ENCODE data around the gene LY6G6D. TPM values are rescaled to one million over a fixed set of nuclear protein-coding genes. Genes with fewer than 3 reads are reported as not detected.

Gene LY6G6D
- total RNA-seq, 4 donors from 2014 or later: not detected

DNA sequence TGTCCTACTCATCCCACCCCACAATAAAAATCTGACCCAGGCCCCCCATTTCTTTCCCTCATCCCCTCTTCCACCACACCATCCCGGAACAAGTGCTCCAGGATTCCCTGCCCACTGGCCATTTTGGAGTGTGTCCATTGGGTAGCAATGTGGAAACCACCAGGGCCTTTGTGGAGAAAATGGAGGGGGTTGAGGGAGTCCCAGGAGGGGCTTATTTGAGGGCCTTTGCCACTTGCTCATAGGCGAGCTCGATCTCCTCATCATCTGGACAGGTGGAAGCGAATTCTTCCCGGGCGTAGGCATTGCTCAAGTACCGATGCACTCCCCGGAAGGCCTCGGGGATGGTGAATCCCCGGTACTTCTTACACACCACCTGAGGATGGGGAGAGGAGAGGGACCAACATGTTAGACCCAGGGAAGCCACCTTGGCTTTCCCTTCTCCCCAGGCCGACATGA is 15.5 kb downstream of the LY6G6D start:
- H3K4me1 ChIP-seq: peaks cover 0 to 70% (median 27%) of the 10 kb centered on the region in 4 donors
- no peaks in the 10 kb centered on the region for H3K9me3 ChIP-seq
- H3K27me3 ChIP-seq: no peaks in the 10 kb centered on the region
- no peak for DNase-seq (ENCODE audit: low spot score in 2 of 2)
- 85 to 87% methylated on average over 11 of the region's 11 CpGs for WGBS, 2 donors
- H3K36me3 ChIP-seq: peaks cover 0 to 59% (median 4%) of the 10 kb centered on the region in 3 donors
- peak overlapping the region; percentile 92 to 100 (median 98) for H3K27ac ChIP-seq
- TF ChIP-seq, protein P1, sequence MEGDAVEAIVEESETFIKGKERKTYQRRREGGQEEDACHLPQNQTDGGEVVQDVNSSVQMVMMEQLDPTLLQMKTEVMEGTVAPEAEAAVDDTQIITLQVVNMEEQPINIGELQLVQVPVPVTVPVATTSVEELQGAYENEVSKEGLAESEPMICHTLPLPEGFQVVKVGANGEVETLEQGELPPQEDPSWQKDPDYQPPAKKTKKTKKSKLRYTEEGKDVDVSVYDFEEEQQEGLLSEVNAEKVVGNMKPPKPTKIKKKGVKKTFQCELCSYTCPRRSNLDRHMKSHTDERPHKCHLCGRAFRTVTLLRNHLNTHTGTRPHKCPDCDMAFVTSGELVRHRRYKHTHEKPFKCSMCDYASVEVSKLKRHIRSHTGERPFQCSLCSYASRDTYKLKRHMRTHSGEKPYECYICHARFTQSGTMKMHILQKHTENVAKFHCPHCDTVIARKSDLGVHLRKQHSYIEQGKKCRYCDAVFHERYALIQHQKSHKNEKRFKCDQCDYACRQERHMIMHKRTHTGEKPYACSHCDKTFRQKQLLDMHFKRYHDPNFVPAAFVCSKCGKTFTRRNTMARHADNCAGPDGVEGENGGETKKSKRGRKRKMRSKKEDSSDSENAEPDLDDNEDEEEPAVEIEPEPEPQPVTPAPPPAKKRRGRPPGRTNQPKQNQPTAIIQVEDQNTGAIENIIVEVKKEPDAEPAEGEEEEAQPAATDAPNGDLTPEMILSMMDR (IDR thresholded peaks at IDR 0.05): no peak
- TF ChIP-seq POLR2A (IDR thresholded peaks at IDR 0.05): no peak
- TF ChIP-seq EP300 (IDR thresholded peaks at IDR 0.05): no peak
- peak overlapping the region in 2 of 4 donors; percentile 92 to 97 for H3K4me3 ChIP-seq

DNA sequence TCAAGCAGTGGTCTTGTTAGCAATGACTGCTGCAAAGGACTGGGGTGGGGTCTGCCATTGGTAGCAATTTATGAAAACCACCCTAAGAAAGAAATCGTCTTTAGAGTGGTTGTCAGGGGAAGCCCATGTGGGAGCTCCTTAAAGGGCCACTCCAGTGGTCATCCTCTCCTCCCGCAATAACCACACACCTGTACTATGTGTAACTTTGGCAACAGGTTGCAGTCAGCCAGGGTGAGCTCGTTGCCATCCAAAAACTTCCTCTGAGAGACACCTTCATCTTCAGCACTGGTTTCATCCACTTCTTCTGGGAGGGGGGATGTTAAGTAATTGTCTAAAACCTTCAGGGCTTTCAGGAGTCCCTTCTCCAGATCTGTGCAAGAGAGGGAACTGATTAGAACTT is 16.9 kb downstream of the LY6G6D start:
- Histone ChIP-seq H3K9me3 (no peaks in the 10 kb centered on the region), H3K4me1 (peaks cover 0 to 66% (median 33%) of the 10 kb centered on the region in 4 donors), H3K27me3 (no peaks in the 10 kb centered on the region), H3K36me3 (peaks cover 0 to 45% (median 4%) of the 10 kb centered on the region in 3 donors), H3K4me3 (no peak overlapping the region), H3K27ac (no peak overlapping the region)
- DNase-seq (ENCODE audit: low spot score in 2 of 2): no peak
- 73% methylated on average over 3 of the region's 3 CpGs for WGBS, 2 donors
- no peak for TF ChIP-seq EP300 (IDR thresholded peaks at IDR 0.05)
- TF ChIP-seq, protein P1 (IDR thresholded peaks at IDR 0.05): no peak
- no peak for TF ChIP-seq POLR2A (IDR thresholded peaks at IDR 0.05)

DNA sequence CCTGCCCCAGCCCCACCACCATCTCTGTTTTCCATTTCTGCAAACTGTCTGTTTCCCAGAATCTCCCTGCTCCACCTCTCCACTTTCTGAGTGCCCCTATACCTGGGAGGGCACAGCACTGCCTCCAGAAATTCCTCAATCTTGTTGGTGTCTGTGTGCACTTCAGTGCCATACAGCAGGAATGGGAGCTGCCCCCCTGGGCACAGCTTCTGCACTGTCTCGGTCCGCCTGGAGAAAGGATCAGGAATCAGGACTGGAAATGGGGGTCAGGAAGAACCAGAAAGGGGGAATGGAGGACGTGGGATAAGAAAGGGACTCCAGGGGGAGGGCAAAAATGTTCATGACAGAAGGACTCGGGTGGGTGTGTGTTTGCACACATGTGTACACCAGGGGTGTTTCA is 18.6 kb downstream of the LY6G6D start:
- Histone ChIP-seq H3K4me1 (peaks cover 0 to 66% (median 35%) of the 10 kb centered on the region in 4 donors), H3K36me3 (peaks cover 0 to 35% (median 4%) of the 10 kb centered on the region in 3 donors), H3K27ac (peak overlapping the region in 3 of 4 donors; percentile 91 to 94 (median 93)), H3K27me3 (no peaks in the 10 kb centered on the region), H3K9me3 (no peaks in the 10 kb centered on the region), H3K4me3 (peak overlapping the region in 1 of 4 donors; percentile 64)
- TF ChIP-seq, protein P1 (IDR thresholded peaks at IDR 0.05): no peak
- TF ChIP-seq POLR2A (IDR thresholded peaks at IDR 0.05) (no peak), EP300 (IDR thresholded peaks at IDR 0.05) (no peak)
- WGBS, 2 donors: 79 to 86% methylated on average over 4 of the region's 4 CpGs
- DNase-seq (ENCODE audit: low spot score in 2 of 2): no peak

DNA sequence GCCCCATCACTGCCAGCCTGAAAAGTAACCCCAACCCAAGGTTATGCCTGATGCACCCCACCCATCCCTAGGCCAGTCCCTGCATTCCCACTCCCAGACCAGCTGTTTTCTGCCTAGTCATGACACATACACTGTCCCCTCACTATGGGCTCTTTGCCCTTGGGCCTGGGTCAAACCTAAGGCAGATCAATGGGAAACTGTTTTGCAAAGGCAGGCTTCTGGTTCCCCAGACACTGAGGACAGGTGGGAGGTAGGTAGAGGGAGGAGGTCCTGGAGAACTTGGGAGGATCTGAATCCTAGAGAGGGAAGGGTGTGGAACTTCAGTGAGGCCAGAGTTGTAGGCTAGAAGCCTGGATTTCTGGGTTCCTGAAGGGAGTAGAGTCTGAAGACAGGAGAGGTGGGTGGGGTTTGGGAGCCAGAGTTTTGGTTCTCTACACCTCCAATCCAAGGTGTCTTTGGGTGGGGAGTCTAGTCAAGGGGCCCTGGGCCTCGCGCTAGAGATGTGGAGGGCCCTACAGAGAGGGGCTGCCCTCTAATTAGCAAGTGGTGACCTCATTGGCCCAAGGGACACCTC is 19.2 kb downstream of the LY6G6D start:
- peaks cover 0 to 68% (median 37%) of the 10 kb centered on the region in 4 donors for H3K4me1 ChIP-seq
- 11 to 19% methylated on average over 2 of the region's 2 CpGs for WGBS, 2 donors
- peak overlapping the region; percentile 64 to 76 (median 64) for H3K4me3 ChIP-seq
- TF ChIP-seq EP300 (IDR thresholded peaks at IDR 0.05): no peak
- H3K27me3 ChIP-seq: no peaks in the 10 kb centered on the region
- no peak for DNase-seq (ENCODE audit: low spot score in 2 of 2)
- H3K9me3 ChIP-seq: no peaks in the 10 kb centered on the region
- H3K27ac ChIP-seq: peak overlapping the region; percentile 89 to 94 (median 92)
- H3K36me3 ChIP-seq: peaks cover 0 to 35% (median 4%) of the 10 kb centered on the region in 3 donors

DNA sequence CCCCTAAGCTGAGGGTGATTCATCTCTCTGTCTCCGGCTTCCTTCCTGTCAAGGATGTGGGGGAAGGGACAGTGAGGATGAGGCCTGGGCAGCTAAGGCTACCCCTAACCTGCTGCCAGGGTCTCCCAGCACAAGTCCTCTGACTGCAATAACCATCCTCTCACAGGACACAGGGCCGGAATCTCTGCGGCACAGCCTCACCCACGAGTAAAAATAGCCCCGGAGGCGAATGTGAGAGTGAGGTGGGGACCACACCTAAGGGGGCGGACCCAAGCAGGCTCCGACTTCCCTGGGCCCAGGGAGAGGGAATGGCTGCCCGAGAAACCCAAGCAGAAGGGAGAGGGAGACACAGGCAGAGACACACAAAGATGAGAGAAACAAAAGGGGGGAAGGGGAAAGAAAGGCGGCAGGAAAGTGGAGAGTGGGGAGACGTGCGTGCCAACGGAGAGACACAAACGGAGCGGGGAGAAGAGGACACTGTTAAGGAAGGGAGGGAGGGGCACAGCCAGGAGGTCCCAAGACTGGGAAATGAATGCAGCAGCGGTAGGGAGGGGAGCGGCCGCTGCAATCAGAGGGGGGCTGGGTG is 19.8 kb downstream of the LY6G6D start:
- DNase-seq (ENCODE audit: low spot score in 2 of 2): peak in 1 of 2 donors; percentile 36
- H3K4me1 ChIP-seq: peaks cover 0 to 71% (median 38%) of the 10 kb centered on the region in 4 donors

More for the DNA sequence above, 19.8 kb downstream of the LY6G6D start:
- Histone ChIP-seq H3K27ac (peak overlapping the region; percentile 89 to 94 (median 92)), H3K36me3 (peaks cover 0 to 35% (median 4%) of the 10 kb centered on the region in 3 donors), H3K4me3 (peak overlapping the region; percentile 64 to 76 (median 64)), H3K27me3 (no peaks in the 10 kb centered on the region), H3K9me3 (no peaks in the 10 kb centered on the region)
- WGBS, 2 donors: 1 to 2% methylated on average over 18 of the region's 18 CpGs
- TF ChIP-seq EP300 (IDR thresholded peaks at IDR 0.05): peak in 1 of 2 donors; percentile 58
- TF ChIP-seq POLR2A (IDR thresholded peaks at IDR 0.05): peak; percentile 2 to 48
- TF ChIP-seq, protein P1 (IDR thresholded peaks at IDR 0.05): no peak

Data from tibial nerve (tissue), 4 donors.